Gastroesophageal sphincter (tissue), 4 donors: ENCODE results near the gene JAGN1. TPM values are rescaled to one million over a fixed set of nuclear protein-coding genes. Genes with fewer than 3 reads are reported as not detected.

Experiments used
- ATAC-seq: fragments of 150-250 bp; one replicate; pipeline ENCODE4 v1.9.1; 2016; ENCODE audit warnings: mild to moderate bottlenecking, moderate library complexity
- H3K27ac ChIP-seq, 4 donors: fragments of 200-600 bp; sonication (generic) in 3 of 4; 1 replicate in 3 of 4; 2 replicates in 1 of 4; pipeline ENCODE4 v1.5.1; 2016 to 2019
- H3K27me3 ChIP-seq: fragments of 200-600 bp; sonication (generic); one replicate; pipeline ENCODE4 v1.5.1; 2019
- H3K36me3 ChIP-seq, 2 donors: fragments of 200-600 bp; sonication (generic); one replicate each; pipeline ENCODE4 v1.5.1; 2019; ENCODE audit warnings: control low read depth in 1 of 2
- H3K4me1 ChIP-seq, 3 donors: fragments of 200-600 bp; sonication (generic); 1 replicate in 2 of 3; 2 replicates in 1 of 3; pipeline ENCODE4 v1.5.1; 2016 to 2019; ENCODE audit warnings: control low read depth in 2 of 3
- H3K4me3 ChIP-seq, 2 donors: fragments of 200-600 bp; sonication (generic); one replicate each; pipeline ENCODE4 v1.5.1; 2019; ENCODE audit warnings: mild to moderate bottlenecking in 1 of 2, moderate library complexity in 1 of 2
- H3K9me3 ChIP-seq, 3 donors: fragments of 200-600 bp; sonication (generic); one replicate each; pipeline ENCODE4 v1.5.1; 2017 to 2019; ENCODE audit warnings: control low read depth in 2 of 3
- EP300 ChIP-seq: sonication (generic); formaldehyde crosslinking; IDR thresholded peaks from one replicate; pipeline ENCODE4 v1.6.1; 2017; ENCODE audit warnings: antibody characterized with exemption, mild to moderate bottlenecking
- POLR2A ChIP-seq, 2 donors: fragments of 450-650 bp; IDR thresholded peaks; one replicate each; pipeline ENCODE4 v1.6.1; 2017; ENCODE audit warnings: antibody characterized with exemption in 2 of 2, mild to moderate bottlenecking in 2 of 2, moderate library complexity in 1 of 2
- POLR2AphosphoS5 ChIP-seq: sonication (generic); formaldehyde crosslinking; IDR thresholded peaks from one replicate; pipeline ENCODE4 v1.6.1; 2017; ENCODE audit warnings: antibody characterized with exemption
- whole genome bisulfite sequencing, 2 donors: methylation state at CpG; one replicate each; pipeline ENCODE4 v1.1.5; 2018; ENCODE audit warnings: low coverage in 1 of 2; 5-methylcytosine and 5-hydroxymethylcytosine counted together
- total RNA-seq, 4 donors: library from RNA; depleted of rRNA; stranded (reverse); fragments of >200 nt; gene quantifications; one replicate each; pipeline ENCODE4 v1.1.0, GENCODE V29; 2016
- TF ChIP-seq, protein P1 (sequence below), 4 experiments: fragments of 200-600 bp in 2 of 4; fragments of 450-650 bp in 2 of 4; sonication (generic) in 1 of 4; IDR thresholded peaks; one replicate each; pipeline ENCODE4 v1.5.1; 2017 to 2019; ENCODE audit warnings: antibody characterized with exemption in 4 of 4, mild to moderate bottlenecking in 2 of 4, moderate library complexity in 2 of 4

The JAGN1 gene
- total RNA-seq, 4 donors from 2014 or later = 23.4 to 39.3 (median 31.7) TPM

DNA sequence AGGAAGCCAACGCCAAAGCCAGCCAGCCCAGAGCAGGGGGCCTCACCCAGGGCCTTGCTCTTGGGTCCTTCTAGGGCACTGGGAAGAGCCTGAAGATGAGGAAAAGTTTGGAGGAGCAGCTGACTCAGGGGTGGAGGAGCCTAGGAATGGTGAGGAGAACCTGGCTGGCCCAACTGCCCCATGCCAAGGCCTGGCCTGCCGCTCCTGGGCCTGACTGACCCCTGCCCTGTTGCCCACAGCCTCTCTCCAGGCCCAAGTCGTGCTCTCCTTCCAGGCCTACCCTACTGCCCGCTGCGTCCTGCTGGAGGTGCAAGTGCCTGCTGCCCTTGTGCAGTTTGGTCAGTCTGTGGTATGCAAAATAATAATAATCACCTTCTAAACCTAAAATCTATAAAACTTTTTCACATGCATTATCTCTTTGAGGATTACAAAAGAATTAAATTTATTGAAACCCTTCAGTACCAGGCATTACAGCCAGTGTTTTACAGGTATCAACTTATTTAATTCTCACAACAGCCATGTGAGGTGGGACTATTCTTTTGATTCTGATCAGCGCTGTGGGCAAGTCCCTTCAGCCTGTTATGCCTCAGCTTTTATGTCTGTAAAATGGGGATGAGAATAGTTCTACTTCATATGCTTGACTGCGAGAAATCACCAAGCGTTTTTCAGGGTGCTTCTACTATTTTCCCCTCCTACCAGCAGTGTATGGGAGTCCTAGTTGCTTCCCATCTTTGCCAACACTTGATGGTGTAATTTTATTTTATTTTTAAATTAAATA, 28.0 kb downstream of the JAGN1 start:
- Histone ChIP-seq H3K4me1 (peaks cover 0 to 55% (median 20%) of the 10 kb centered on the region in 3 donors), H3K27me3 (no peaks in the 10 kb centered on the region), H3K9me3 (no peaks in the 10 kb centered on the region), H3K36me3 (peaks cover 0 to 31% of the 10 kb centered on the region in 2 donors), H3K27ac (peak overlapping the region in 3 of 4 donors; percentile 89 to 96 (median 94)), H3K4me3 (no peak overlapping the region)
- ATAC-seq = no peak
- TF ChIP-seq, protein P1, sequence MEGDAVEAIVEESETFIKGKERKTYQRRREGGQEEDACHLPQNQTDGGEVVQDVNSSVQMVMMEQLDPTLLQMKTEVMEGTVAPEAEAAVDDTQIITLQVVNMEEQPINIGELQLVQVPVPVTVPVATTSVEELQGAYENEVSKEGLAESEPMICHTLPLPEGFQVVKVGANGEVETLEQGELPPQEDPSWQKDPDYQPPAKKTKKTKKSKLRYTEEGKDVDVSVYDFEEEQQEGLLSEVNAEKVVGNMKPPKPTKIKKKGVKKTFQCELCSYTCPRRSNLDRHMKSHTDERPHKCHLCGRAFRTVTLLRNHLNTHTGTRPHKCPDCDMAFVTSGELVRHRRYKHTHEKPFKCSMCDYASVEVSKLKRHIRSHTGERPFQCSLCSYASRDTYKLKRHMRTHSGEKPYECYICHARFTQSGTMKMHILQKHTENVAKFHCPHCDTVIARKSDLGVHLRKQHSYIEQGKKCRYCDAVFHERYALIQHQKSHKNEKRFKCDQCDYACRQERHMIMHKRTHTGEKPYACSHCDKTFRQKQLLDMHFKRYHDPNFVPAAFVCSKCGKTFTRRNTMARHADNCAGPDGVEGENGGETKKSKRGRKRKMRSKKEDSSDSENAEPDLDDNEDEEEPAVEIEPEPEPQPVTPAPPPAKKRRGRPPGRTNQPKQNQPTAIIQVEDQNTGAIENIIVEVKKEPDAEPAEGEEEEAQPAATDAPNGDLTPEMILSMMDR (IDR thresholded peaks at IDR 0.05) = no peak
- TF ChIP-seq EP300 (no peak), POLR2A (IDR thresholded peaks at IDR 0.05) (no peak), POLR2AphosphoS5 (no peak)
- WGBS, 2 donors = 90 to 92% methylated on average over 3 to 7 of the region's 8 CpGs

DNA sequence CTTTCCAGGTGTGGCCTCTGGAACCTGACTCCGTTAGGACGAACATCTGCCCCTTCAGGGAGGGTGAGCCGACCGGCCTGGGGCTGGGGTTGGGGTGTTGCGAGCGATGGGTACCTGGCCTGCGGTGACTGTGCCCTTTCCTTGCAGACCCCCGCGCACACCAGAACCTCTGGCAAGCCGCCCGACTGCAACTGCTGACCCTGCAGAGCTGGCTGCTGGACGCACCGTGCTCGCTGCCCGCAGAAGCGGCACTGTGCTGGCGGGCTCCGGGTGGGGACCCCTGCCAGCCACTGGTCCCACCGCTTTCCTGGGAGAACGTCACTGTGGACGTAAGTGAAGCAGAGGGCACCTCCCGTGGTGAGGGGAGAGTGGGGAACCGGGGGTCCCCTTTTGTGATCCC, 37.7 kb downstream of the JAGN1 start:
- Histone ChIP-seq H3K4me3 (no peak overlapping the region), H3K9me3 (no peaks in the 10 kb centered on the region), H3K36me3 (peaks cover 0 to 78% of the 10 kb centered on the region in 2 donors), H3K27ac (no peak overlapping the region), H3K27me3 (no peaks in the 10 kb centered on the region), H3K4me1 (peaks cover 0 to 14% (median 6%) of the 10 kb centered on the region in 3 donors)
- no CpG with 5 or more reads among the region's 23 CpGs for WGBS, 2 donors
- ATAC-seq = no peak
- TF ChIP-seq EP300 = no peak

DNA sequence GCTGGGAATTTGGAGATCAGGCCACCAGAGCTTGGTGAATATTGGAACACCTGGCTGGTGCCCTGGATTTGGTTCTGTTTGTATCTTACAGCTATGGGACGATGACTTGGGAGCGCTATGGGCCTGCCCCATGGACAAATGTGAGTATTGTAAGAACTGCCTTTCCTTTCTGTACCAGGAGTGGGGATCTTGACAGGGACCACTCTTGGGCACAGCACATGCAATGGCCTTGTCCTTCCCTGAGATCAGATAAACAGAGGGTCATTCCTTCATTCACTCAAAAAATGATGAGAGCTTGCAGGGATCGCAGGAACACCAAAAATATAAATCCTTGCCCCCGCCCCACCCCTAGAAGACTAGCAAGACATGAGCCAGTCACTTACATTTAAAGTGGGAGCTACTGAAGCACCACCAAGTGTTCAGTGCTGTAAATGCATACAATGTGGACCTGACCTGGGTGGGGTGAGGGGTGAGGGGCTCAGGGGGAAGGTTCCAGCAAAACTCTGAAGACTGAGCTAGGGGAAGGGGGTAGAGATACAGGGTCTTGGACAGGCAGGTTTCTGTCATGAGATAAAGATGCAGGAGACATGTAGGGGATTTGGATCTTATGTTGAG, 40.5 kb downstream of the JAGN1 start:
- H3K4me3 ChIP-seq = no peak overlapping the region
- peaks cover 0 to 35% (median 21%) of the 10 kb centered on the region in 3 donors for H3K4me1 ChIP-seq
- no peak for ATAC-seq
- H3K36me3 ChIP-seq = peaks cover 0 to 54% of the 10 kb centered on the region in 2 donors
- 80 to 100% methylated on average over 1 to 2 of the region's 4 CpGs for WGBS, 2 donors
- no peak overlapping the region for H3K27ac ChIP-seq
- H3K9me3 ChIP-seq = no peaks in the 10 kb centered on the region
- no peak for TF ChIP-seq POLR2A (IDR thresholded peaks at IDR 0.05)
- TF ChIP-seq, protein P1 (IDR thresholded peaks at IDR 0.05) = no peak
- no peak for TF ChIP-seq EP300
- no peak for TF ChIP-seq POLR2AphosphoS5
- H3K27me3 ChIP-seq = no peaks in the 10 kb centered on the region

DNA sequence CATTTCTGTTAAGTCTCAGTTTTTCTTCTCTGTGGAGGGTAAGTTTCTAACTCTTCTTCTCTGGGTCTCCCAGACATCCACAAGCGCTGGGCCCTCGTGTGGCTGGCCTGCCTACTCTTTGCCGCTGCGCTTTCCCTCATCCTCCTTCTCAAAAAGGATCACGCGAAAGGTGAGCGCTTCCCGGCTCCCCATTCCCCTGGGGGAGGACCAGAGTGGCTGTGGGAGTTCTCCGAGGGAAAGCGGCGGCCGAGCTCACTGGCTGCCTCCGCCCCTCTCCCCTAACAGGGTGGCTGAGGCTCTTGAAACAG, 42.1 kb downstream of the JAGN1 start:
- TF ChIP-seq, protein P1 (IDR thresholded peaks at IDR 0.05) = no peak
- TF ChIP-seq POLR2AphosphoS5 = no peak
- no peak for TF ChIP-seq POLR2A (IDR thresholded peaks at IDR 0.05)
- TF ChIP-seq EP300 = no peak
- H3K4me3 ChIP-seq = peak overlapping the region; percentile 46 to 79
- peaks cover 0 to 39% (median 24%) of the 10 kb centered on the region in 3 donors for H3K4me1 ChIP-seq
- no CpG with 5 or more reads among the region's 13 CpGs for WGBS, 2 donors
- H3K27ac ChIP-seq = peak overlapping the region; percentile 71 to 97 (median 94)
- ATAC-seq = no peak
- no peaks in the 10 kb centered on the region for H3K27me3 ChIP-seq
- H3K36me3 ChIP-seq = peaks cover 0 to 55% of the 10 kb centered on the region in 2 donors
- no peaks in the 10 kb centered on the region for H3K9me3 ChIP-seq

DNA sequence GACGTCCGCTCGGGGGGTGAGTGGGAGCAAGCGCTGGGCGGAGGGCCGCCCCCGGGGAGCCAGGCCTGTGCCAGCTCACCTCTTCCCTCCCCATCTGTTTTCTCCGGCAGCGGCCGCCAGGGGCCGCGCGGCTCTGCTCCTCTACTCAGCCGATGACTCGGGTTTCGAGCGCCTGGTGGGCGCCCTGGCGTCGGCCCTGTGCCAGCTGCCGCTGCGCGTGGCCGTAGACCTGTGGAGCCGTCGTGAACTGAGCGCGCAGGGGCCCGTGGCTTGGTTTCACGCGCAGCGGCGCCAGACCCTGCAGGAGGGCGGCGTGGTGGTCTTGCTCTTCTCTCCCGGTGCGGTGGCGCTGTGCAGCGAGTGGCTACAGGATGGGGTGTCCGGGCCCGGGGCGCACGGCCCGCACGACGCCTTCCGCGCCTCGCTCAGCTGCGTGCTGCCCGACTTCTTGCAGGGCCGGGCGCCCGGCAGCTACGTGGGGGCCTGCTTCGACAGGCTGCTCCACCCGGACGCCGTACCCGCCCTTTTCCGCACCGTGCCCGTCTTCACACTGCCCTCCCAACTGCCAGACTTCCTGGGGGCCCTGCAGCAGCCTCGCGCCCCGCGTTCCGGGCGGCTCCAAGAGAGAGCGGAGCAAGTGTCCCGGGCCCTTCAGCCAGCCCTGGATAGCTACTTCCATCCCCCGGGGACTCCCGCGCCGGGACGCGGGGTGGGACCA, 42.6 kb downstream of the JAGN1 start:
- WGBS, 2 donors = no CpG with 5 or more reads among the region's 77 CpGs
- no peaks in the 10 kb centered on the region for H3K9me3 ChIP-seq
- H3K4me1 ChIP-seq = peaks cover 0 to 39% (median 24%) of the 10 kb centered on the region in 3 donors
- peak overlapping the region; percentile 71 to 97 (median 94) for H3K27ac ChIP-seq
- H3K4me3 ChIP-seq = peak overlapping the region; percentile 46 to 79
- peak; percentile 79 for ATAC-seq
- peaks cover 0 to 55% of the 10 kb centered on the region in 2 donors for H3K36me3 ChIP-seq
- H3K27me3 ChIP-seq = no peaks in the 10 kb centered on the region
- TF ChIP-seq POLR2AphosphoS5 (peak; percentile 36), POLR2A (IDR thresholded peaks at IDR 0.05) (no peak)
- TF ChIP-seq, protein P1 (IDR thresholded peaks at IDR 0.05) = peak; percentile 71 to 90 (median 88)
